Activated T-cell treated with anti-CD3 and anti-CD28 coated beads, Interleukin-2, amount 50 U/mL, for 1 hour (primary cell): ENCODE data around the gene SORBS2.
"Not testable (repeated sequence)": the region's sequence is repeated elsewhere in the genome, so short reads cannot be mapped to it uniquely, and the experiment has no call there.

Source experiments
- DNase-seq: peaks from one replicate; pipeline ENCODE4 v3.0.0-alpha.2; 2020

The SORBS2 gene

DNA sequence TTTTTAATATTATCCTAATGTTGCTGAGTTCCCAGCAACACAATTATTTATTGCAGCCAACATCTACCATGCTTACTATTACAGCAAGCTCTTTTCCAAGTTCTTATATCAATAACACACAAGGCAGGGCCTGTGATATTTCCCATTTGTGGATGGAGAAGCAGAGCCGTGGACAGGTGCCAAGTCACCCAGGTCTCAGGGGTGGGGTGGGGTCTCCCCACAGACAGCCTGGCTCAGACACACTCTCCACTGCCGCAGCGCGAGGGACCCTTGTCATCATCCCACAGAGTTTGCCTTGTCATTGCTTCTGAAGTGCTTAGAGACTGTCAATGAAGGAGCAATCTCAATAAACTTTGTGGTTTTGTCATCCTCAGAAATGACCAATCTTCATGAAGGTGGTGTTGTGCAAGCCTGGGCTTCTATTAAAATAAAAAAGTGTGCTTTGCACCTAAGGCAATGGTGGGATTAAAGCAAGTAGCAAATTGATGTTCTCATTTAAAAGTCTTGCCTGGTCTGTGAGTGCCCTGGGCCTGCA is 76.1 kb downstream of the SORBS2 start:
- no peak for DNase-seq

DNA sequence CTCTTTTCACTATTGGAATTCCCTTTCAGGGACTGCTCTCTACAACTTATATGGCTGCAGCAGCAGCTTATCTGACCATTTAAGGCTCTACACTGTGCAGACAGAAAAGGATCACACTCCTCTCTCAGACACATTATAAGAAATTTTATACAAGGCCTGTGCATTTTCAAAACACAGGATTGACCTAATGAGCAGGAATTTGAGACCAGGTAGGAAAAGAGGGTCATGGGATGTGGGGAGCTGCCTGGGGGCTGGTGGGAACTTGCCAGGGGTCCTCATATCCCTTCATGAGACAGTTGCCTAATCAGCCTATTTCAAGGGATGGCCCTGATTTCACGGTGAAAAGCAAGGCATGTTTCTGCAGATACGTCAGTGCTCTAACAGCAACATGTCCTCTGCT is 77.1 kb downstream of the SORBS2 start:
- no peak for DNase-seq

DNA sequence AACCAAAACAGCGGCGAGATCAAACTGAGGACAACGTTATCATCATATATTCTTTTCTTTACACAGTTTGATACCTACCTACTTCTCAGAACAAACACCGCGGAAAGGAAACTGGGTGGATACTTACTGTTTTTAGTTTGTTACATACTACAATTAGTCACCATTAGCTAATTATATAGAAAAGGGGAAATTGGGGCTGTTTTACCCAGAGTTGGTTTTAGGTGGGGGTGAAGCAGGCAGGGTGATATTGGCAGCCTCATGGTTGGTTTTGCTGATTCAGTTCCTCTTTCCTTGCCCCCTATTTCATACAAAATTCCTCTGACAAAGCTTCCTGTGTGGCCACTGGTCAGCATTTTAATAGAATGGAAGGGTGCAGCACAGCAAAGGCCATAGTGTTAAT is 77.8 kb downstream of the SORBS2 start:
- DNase-seq: no peak

DNA sequence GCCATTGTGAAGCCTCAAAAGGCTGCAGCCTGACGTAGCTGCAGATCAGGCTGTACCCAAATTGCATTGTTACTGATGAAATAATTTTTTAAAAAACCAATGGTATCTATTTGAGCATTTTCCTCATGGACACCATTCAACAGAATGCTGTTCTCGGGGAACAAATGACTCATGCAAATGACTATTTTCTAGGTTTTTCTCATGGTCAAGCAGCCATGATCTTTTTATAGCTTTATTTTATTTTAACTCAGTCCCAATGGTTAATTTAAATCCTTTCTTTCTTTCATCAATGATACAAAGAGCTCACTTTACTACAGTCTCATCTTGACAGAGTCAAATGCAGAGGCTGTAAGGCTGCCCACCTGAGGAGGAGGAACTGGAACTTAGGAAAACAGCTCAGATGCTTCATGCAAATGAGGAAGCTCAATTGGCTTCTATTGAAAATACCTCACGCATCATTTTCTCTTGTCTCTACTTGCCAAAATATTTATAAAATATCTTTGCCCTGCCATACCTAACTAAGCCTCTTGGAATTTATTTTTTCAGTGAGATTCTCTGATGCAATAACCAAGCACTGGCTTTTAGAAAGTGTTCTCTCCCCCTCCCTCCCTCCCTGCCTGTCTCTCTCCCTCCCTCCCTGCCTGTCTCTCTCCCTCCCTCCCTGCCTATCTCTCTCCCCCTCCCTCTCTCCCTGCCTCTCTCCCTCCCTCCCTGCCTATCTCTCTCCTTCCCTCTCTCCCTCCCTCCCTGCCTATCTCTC is 81.0 kb downstream of the SORBS2 start:
- no peak for DNase-seq

DNA sequence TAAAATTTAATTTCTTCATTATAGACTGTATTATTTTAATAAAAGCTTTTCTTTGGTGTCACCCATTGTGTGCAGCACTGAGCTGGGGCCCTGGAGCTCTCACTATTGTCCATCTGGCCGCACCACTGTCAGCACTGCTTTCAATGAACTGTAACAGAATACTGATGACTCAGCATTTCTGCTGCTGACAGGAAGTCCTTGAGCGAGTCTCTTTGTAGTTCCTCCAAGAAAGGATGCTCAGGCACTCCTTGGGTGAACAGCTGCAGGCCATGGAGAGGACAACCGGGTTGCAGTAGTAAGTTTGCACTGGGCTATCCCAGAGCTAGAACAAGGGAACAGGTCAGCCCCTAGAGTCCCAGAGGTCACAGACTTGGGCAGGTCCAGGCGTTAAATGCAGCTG is 81.6 kb downstream of the SORBS2 start:
- no peak for DNase-seq

DNA sequence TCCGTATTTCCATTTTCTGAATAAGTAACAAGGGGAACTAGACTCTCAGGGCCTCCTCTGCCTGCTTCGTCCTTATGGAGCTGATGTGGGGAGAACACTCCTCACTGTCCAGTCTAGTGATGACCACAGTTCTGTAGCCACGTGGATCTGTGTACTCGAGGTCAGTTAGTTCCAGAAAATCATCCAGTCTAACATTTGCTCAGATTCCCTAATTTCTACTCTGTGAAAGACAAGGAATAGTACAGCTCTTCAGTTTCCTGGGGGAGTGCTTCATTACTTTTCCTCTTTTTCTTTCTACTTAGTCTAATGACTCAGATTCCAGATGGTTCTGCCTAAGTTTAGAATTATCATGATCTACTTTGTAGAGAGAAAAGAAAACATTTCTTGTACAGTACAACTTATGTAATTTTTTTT is 82.6 kb downstream of the SORBS2 start:
- DNase-seq: no peak

DNA sequence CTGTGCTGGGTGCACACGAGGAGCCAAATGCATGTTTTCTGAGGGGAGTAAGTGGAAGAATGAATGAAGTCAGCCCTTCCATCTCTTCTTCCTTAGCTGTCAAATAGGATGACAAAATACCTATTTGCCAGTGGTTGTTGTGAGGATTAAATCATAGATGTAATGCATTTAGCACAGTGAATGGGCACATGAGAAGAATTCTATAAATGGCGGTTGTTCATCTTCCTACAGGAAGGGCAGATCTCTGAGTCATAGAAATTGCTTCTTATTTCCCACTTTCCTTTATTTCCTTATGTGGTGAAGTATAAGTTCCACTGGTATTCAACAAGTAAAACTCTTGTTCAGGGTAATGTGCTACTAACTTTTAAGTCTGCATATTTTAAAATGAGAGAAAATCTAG is 83.1 kb downstream of the SORBS2 start:
- no peak for DNase-seq

DNA sequence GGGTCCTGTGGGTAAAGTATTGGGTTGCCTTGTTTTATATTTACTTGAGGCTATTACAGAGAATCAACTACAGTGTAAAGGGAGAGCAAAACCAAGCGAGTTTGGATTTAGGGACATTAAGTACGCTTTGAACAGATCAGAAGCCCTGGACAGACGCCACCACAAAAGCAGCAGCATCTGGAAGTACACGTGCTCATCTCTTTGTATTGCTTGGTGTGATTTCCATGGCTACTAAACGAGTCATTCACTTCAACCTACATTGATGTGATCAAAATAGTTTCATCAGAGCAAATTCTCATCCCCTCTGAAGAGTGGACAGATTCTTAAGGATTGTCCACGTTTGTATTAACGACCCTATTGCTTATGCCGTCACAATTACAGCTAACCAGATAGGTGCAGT is 85.1 kb downstream of the SORBS2 start:
- DNase-seq: no peak

DNA sequence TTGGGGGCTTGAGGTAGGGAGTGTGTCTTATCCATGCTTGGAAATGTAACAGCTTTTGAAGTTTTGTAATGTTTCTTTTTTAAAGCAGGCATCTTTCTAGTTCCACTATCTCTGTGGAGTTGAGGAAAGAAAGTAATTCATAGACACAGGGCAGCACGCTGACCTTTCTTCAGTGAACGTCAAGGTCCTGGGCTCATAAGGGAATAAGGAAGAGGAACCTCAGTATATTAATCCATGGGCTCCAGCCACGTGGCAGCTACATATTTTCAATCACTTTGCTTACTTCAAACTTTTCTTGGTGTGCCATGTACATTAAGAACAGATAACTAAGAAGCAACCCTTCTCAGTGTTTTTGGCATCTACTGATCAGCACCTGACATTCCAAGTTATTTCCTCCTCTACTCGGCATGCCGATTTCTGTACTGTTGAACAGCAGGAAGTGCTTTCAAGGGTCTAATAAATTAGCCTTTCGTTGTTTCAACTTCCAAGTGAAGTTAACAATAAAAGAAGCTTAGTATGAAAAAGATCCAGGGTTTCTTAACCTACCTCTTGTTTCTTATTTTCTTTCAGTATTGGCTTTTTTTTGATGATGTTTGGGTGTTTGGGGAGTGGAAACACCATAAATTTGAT is 88.2 kb downstream of the SORBS2 start:
- no peak for DNase-seq

DNA sequence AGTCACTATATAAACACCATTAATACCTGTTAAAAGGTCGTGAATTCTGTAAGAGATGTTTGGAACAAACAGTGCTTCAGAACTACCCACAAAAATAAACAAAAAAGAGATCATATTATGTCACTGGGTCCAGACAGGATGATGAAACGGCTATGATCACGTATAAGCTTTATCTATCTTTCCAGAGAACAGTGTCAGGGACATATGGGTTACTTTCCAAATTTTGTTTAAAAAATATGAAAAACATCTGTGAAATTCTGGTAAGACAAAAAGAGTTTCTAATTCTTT is 90.0 kb downstream of the SORBS2 start:
- no peak for DNase-seq

DNA sequence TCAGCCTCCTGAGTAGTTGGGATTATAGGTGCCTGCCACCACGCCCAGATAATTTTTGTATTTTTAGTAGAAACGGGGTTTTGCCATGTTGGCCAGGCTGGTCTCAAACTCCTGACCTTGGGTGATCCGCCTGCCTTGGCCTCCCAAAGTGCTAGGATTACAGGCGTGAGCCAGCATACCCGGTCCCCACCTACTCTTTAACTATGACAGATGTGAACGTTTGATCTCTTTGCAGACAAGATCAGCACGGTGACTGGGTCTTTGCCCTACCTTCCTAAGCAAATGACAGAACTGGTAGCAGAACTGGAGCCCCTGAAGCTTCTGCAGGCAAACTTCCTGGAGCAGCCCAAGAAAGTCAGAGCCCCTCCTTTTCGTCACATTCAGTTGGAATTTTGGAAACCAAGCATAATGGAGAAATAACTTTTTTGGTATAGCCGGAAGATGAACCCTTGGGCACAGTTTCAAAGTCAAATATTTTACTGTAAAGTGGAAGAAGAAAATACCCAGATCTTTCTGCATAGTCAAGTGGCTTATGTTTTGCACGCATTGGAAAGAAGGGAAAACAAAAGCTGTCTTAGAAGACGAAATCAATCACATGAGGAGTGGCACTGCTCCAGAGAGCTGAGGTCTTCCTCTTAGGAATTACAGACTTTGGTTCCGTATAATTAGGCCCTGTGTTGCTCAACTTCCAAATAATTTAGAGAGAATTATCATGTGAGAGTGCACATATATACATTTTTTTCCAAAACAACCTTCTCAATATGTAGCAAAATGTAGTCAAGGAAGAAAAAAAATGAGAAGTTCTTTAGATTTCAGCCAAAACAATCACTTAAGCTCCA is 90.6 kb downstream of the SORBS2 start:
- no peak for DNase-seq

DNA sequence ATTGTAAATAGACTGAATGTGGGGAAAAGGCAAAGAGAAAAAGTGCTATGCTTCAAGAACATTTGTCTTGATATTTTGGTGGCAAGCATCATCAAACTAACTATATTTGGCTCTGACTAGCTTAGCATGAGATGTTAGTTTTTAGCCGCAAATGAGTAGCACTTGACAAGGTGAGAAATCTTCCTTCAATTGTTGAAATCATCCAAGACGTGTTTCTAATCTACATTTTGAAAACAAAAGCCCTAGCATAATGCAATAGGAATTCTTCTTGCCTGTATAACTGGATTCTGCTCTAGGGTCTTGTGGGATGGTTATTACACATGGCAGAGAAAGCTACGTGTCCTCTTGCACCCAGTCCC is 92.5 kb downstream of the SORBS2 start:
- no peak for DNase-seq

DNA sequence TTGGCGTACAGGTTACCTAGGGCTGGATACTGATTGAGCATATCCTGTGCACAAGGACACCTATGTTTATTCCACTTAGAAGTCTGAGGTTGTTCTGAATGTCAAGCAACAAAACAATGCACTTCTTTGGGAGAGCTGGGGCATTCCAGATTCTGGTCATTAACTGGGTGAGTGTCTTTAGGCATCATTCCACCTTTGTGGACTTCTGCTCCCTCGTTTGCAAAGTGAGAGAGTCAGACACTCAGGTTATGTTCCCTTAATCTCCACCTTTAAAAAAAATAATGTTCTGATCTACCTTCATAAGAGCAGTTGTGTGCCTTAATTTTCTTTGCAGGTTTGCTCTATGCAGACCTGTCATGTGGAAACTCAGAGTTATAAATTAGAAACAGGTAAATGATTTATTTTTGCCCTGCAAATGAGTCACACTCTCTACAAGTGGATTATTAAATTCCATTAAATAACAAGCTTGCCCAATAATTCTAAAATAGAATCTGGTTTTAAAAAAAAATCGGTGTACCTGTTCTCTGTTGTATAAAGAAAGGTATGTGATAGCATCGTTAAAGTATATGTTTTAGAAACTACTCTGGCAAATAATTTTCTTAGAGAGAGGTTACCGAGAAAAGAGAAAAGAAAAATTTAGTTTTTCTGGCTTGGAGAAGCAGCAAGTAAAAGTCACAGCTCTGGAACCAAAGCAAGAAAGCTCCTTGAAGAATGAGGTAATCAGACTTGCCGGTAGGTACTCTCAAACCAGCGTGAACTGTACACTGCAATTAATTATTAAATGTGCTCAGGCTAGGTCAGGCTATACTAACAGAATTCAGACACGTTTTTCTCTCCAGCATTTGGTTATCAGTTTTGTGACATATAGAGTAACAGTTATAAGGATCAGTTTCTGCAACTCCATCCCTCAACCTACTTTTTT is 93.2 kb downstream of the SORBS2 start:
- no peak for DNase-seq

DNA sequence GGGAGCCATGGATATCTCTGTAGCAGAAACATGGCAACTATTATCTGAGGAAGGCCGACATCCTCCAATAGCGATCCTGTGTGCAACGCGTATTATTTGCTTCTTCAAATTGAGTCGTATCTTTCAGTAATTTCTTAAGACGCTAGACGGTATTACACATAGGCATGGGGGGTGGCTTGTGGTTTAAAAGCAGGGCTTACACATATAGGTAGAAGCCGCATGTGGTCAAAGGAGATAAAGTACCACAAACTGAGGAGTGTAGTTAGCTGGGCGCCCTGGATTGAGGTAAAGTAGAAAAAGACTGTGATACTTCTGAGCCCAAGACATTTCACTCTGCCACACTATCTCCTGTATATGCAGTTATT is 94.6 kb downstream of the SORBS2 start:
- DNase-seq: no peak

DNA sequence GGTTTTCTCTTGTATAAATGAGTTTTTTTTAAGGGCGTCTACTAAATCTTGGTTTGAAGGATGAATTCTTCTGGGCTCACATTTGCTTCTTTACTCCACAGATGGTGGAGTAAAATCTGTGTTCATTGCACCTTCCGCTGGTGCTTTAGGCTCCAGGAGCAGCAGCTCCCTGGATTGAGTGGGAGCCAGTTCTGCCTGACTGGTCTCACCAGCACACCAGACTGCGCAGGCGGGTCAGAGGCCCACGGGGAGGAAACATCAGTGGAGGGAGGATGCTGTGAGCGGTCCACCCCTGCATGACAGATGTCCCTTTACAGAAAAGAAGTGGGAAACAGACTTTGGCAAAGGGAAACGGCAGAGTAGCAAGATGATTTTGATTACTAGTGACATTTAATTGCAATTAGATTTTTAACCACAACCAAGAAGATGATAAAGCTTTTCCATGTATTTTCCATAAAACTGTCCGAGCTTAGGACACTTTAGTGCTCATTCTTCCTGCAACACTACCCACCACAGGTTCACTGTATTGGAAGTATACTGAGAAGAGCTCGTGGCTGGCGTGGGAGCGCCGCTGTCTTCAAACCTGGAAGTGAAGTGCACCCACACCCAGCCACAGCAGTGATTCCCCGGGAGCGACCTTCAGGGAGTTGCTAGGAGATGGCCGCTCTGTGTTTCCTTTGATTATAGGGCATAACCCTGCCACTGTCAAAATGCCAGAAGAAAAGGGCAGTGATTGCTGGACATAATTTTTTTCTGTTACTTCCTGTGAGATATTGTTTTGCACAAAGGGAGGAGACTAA is 95.2 kb downstream of the SORBS2 start:
- DNase-seq: no peak

DNA sequence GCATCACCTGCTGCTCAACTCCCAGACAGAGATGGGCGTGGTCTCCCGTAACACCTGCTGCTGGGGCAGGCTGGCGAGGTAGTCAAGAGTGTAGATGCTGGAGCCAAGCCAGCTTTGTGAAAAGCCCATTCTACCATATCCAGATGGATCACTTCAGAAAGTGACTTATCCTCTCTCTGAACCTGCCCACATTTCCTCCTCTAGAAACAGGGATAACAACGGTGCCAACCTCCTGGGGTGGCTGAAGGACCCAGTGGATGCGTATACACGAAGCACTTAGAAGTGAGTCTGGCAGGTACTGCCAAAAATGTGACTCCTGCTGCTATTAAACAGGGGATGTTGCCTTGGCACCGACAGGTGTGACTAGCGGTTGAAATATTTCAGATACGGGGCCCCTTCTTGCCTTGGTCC is 95.8 kb downstream of the SORBS2 start:
- DNase-seq: no peak

DNA sequence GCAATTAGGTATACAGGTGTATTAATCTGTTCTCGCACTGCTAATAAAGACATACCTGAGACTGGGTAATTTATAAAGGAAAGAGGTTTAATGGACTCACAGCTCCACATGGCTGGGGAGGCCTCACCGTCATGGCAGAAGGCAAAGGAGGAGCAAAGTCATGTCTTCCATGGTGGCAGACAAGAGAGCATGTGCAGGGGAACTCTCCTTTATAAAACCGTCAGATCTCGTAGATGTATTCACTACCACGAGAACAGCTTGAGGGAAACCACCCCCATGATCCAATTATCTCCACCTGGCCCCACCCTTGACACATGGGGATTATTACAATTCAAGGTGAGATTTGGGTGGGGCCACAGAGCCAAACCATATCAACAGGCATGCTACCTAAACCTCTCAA is 97.5 kb downstream of the SORBS2 start:
- not testable (repeated sequence) for DNase-seq

DNA sequence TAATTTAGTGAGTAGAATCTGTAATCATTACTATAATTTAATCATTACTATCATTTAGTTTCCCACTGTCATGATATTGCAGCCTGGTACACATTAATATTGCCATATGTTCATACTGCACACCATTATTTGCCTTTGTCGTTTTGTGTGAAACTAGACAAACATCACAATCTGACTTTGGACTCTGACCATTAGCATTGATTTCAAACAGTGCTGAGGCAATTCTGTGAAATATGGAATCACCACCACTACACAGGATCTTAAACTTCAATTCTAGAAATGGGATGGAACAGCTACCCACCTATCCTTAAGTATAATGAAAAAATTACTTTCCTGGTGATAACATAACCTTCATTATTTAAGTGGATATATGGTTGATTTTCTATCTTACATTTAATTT is 98.3 kb downstream of the SORBS2 start:
- no peak for DNase-seq

DNA sequence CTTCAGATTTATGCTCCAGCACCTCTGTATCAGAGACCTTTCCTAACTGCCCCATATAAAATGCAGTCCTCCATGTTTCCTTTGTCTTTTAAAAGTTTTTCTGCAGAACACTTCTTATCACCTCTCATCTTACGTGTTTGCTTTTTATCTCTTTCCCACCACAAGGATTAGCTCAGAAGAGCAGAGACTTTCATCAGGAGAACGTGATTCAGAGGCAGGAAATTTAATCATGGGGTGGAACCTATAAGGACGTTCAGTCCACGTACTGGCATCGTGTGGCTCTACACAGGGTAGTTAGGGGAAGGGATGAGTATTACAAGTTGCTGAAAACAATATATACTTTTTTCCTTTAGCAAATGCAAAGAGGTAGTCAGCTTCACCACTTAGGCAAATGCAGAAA is 98.7 kb downstream of the SORBS2 start:
- DNase-seq: no peak

DNA sequence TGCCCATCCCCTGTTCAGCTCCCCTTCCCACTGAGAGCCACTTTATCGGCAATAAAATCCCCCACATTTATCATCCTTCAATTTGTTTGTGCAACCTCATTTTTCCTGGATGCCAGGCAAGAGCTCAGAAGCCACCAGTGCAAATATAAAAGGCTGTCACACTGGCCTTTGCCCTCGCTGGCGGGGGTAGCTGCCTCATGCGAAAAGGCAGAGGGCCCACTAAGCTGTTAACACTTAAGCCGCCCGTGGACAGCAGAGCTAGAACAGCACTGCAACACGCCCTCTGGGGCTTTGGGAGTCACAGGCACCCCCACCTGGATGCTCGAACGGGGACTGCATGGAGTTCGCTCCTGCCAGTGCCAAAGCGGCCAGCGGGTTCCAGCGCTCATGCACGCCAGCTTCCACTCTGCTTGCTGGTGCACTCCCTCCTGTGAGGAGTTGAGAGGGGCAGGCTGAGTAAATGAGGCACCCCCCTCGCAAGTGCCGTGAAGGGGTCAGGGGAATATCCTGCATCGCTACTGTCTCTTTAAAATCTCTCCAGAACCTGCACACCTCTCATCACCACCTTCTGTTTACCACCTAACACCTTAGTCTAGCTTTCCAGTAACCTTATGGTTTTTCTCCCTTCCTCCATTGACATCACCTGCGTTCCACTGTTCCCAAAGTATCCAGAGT is 99.5 kb downstream of the SORBS2 start:
- DNase-seq: no peak

DNA sequence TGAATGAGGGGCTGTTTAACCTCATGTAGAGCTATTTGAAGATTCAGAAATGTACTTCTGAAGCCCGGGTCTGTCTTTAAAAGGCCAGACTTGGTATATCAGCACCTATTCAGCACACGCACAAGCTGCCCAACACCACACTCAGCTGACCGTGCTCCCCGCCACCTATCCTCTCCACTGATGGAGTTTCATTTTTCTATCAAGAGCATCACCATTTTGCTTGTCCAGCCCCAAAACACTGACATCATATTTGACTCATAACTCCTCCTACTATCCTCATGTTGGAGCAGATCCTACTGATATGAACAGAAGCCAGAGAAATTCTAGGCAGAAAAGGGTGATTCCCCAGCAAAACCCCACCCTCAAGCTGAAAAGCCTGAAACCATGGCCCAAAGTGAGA is 100.3 kb downstream of the SORBS2 start:
- no peak for DNase-seq
